Measurements from ENCODE around the gene OR13C8. TPM values are rescaled to one million over a fixed set of nuclear protein-coding genes. Genes with fewer than 3 reads are reported as not detected.

OR13C8 gene
- total and polyA plus RNA-seq, 4 donors, result not detected

GRCh38 chr9:104527109-104527508 is 41.9 kb upstream of the OR13C8 start, which contains the start of gene OR13C4 (continued):
- no peak for TF ChIP-seq ZBTB33 (IDR thresholded peaks at IDR 0.05)

GRCh38 chr9:104536756-104537155 is 32.2 kb upstream of the OR13C8 start, which contains the start of gene OR13C3:
Gene OR13C3 (minus strand): TSS chr9:104536856. CDS start chr9:104536723, 133 bp downstream.
- WGBS, result 91% methylated on average over 5 of the region's 5 CpGs
- no peak for DNase-seq (ENCODE audit: low spot score)

More at GRCh38 chr9:104536756-104537155, 32.2 kb upstream of the OR13C8 start, which contains the start of gene OR13C3:
- H3K27ac ChIP-seq (ENCODE audit: low read depth in 1 of 2, low read length in 2 of 2), result no peak within 1 kb of the TSS
- H3K9me3 ChIP-seq (ENCODE audit: control insufficient read depth in 4 of 4, low read length in 3 of 4), result no peaks in the 10 kb centered on the region
- no peaks in the 10 kb centered on the region for H3K27me3 ChIP-seq (ENCODE audit: control insufficient read depth in 4 of 4, insufficient read depth in 4 of 4, low read length in 3 of 4)
- H3K36me3 ChIP-seq (ENCODE audit: control insufficient read depth in 4 of 4, insufficient read depth in 3 of 4, low read depth in 1 of 4, low read length in 3 of 4), result no peaks in the 10 kb centered on the region
- H3K4me3 ChIP-seq (ENCODE audit: low read depth in 1 of 3, low read length in 3 of 3), result no peak within 1 kb of the TSS
- H3K4me1 ChIP-seq (ENCODE audit: control insufficient read depth in 4 of 4, insufficient read depth in 4 of 4, low read length in 3 of 4), result no peaks in the 10 kb centered on the region
- H3K9ac ChIP-seq (ENCODE audit: low read depth in 1 of 2, low read length in 2 of 2), result no peak within 1 kb of the TSS
- TF ChIP-seq CTCF (IDR thresholded peaks at IDR 0.05; ENCODE audit: low read depth, low read length, missing input control), result no peak
- no peak for TF ChIP-seq ATF3 (IDR thresholded peaks at IDR 0.05)
- TF ChIP-seq FOXA2 (IDR thresholded peaks at IDR 0.05), result no peak
- TF ChIP-seq NR2F2 (IDR thresholded peaks at IDR 0.05), result no peak
- no peak for TF ChIP-seq REST (IDR thresholded peaks at IDR 0.05)
- no peak for TF ChIP-seq JUND (IDR thresholded peaks at IDR 0.05)
- TF ChIP-seq TAF1 (conservative IDR thresholded peaks at IDR 0.05), result no peak
- TF ChIP-seq SP1 (IDR thresholded peaks at IDR 0.05), result no peak
- TF ChIP-seq FOXA1 (IDR thresholded peaks at IDR 0.05), result no peak
- no peak for TF ChIP-seq GABPA (IDR thresholded peaks at IDR 0.05 in 1 of 2, conservative IDR thresholded peaks at IDR 0.05 in 1 of 2)
- no peak for TF ChIP-seq YY1 (IDR thresholded peaks at IDR 0.05)
- no peak for TF ChIP-seq RXRA (IDR thresholded peaks at IDR 0.05)
- TF ChIP-seq HNF4G (IDR thresholded peaks at IDR 0.05), result no peak
- no peak for TF ChIP-seq RAD21 (IDR thresholded peaks at IDR 0.05)
- TF ChIP-seq EGR1 (IDR thresholded peaks at IDR 0.05; ENCODE audit: low read depth in 2 of 2), result no peak
- no peak for TF ChIP-seq MAX (IDR thresholded peaks at IDR 0.05)
- no peak for TF ChIP-seq ZBTB33 (IDR thresholded peaks at IDR 0.05)
- TF ChIP-seq HNF4A (conservative IDR thresholded peaks at IDR 0.05), result no peak
